Testis (tissue), 3 donors: ENCODE measurements around the gene LYRM4. TPM values are rescaled to one million over a fixed set of nuclear protein-coding genes. Genes with fewer than 3 reads are reported as not detected.

Source experiments
- DNase-seq: peaks from one replicate; pipeline ENCODE4 v3.0.0-alpha.2; 2019
- H3K27ac ChIP-seq, 2 donors: fragments of 200-600 bp; sonication (generic); one replicate each; pipeline ENCODE4 v1.5.1; 2019
- H3K27me3 ChIP-seq: fragments of 200-600 bp; sonication (generic); one replicate; pipeline ENCODE4 v1.5.1; 2019
- H3K36me3 ChIP-seq: fragments of 200-600 bp; sonication (generic); one replicate; pipeline ENCODE4 v1.5.1; 2017; ENCODE audit warnings: low read depth; ENCODE audit errors: missing control alignments
- H3K4me1 ChIP-seq: fragments of 200-600 bp; sonication (generic); one replicate; pipeline ENCODE4 v1.5.1; 2019
- H3K4me3 ChIP-seq, 2 donors: fragments of 200-600 bp; sonication (generic); one replicate each; pipeline ENCODE4 v1.5.1; 2017 to 2019
- H3K9me3 ChIP-seq: fragments of 200-600 bp; sonication (generic); one replicate; pipeline ENCODE4 v1.5.1; 2017
- CTCF ChIP-seq, 3 experiments: fragments of 450-650 bp in 2 of 3; fragments of 200-600 bp in 1 of 3; sonication (generic) in 1 of 3; IDR thresholded peaks; one replicate each; pipeline ENCODE4 v1.5.1; 2016 to 2019; ENCODE audit warnings: antibody characterized with exemption in 3 of 3, mild to moderate bottlenecking in 2 of 3, moderate library complexity in 1 of 3
- POLR2A ChIP-seq: fragments of 450-650 bp; IDR thresholded peaks from one replicate; pipeline ENCODE4 v1.6.1; 2017; ENCODE audit warnings: antibody characterized with exemption, mild to moderate bottlenecking, moderate library complexity
- WGBS, 2 donors: methylation state at CpG; one replicate each; pipeline ENCODE4 v1.1.5; 2018; 5-methylcytosine and 5-hydroxymethylcytosine counted together
- intact Hi-C: fragments of 100-400 bp; cut with DNase I; formaldehyde crosslinking; loops from one replicate; pipeline ENCODE4 v1.15.1; 2023; ENCODE audit warnings: low total_unique reads
- polyA plus RNA-seq: library from polyadenylated mRNA; stranded (reverse); fragments of 350-450 nt; fragmentation: Illumina TruSeq; extraction: RNeasy Lipid Tissue Mini Kit (QIAGEN cat#74804); gene quantifications from one replicate; pipeline ENCODE4 v1.2.3, GENCODE V29; 2014; ENCODE audit warnings: low read depth, low replicate concordance; ENCODE audit not compliant: insufficient read depth
- total RNA-seq, 2 donors: library from RNA; depleted of rRNA; stranded (reverse); fragments of >200 nt; gene quantifications; one replicate each; pipeline ENCODE4 v1.2.3, GENCODE V29; 2016

The LYRM4 gene
- total and polyA plus RNA-seq, 3 donors from 2014 or later = 18.5 to 41.8 (median 23.0) TPM

- no peak for DNase-seq
- no peaks in the 10 kb centered on the region for H3K27me3 ChIP-seq
- no peak overlapping the region for H3K4me3 ChIP-seq
- H3K27ac ChIP-seq = no peak overlapping the region
- intact Hi-C loops = no loop called here
- H3K9me3 ChIP-seq = no peaks in the 10 kb centered on the region
- 81 to 84% methylated on average over 5 of the region's 5 CpGs for WGBS, 2 donors
- H3K36me3 ChIP-seq = no peaks in the 10 kb centered on the region
- no peak for TF ChIP-seq CTCF (IDR thresholded peaks at IDR 0.05)
- TF ChIP-seq POLR2A = no peak
- H3K4me1 ChIP-seq = no peaks in the 10 kb centered on the region
Measured at GRCh38 chr6:5078121-5078669, 182.6 kb downstream of the LYRM4 start.

- WGBS, 2 donors = 90 to 97% methylated on average over 11 of the region's 11 CpGs
- TF ChIP-seq POLR2A (no peak), CTCF (IDR thresholded peaks at IDR 0.05) (no peak)
- no peaks in the 10 kb centered on the region for H3K9me3 ChIP-seq
Measured at GRCh38 chr6:5076931-5077330, 183.8 kb downstream of the LYRM4 start.

DNA sequence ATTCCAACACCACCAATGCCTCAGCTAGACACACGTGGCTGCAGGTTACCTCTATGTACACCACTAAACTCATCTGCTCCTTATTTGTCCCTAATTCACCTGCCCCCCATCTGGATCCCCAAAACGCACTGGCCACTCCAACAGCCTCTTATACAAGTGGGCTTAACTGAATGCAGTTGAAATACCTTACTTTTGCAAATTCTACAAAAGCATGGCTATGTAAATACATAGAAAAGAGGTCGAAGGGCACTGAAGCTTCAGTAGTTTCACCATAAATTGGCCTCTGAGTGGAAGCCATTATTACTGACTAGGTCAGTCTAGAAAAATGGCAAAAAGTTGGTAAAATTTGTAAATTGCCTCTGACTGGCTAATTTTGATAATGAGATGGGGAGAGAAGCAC is 186.8 kb downstream of the LYRM4 start:
- no peaks in the 10 kb centered on the region for H3K4me1 ChIP-seq
- H3K36me3 ChIP-seq = no peaks in the 10 kb centered on the region
- H3K4me3 ChIP-seq = no peak overlapping the region
- DNase-seq = no peak
- intact Hi-C loops = no loop called here
- no peaks in the 10 kb centered on the region for H3K9me3 ChIP-seq
- H3K27ac ChIP-seq = no peak overlapping the region
- WGBS, 2 donors = 89 to 90% methylated on average over 3 of the region's 3 CpGs
- H3K27me3 ChIP-seq = no peaks in the 10 kb centered on the region
- TF ChIP-seq CTCF (IDR thresholded peaks at IDR 0.05) (no peak), POLR2A (no peak)

More at GRCh38 chr6:5076931-5077330, 183.8 kb downstream of the LYRM4 start:
- intact Hi-C loops = no loop called here
- Histone ChIP-seq H3K4me3 (no peak overlapping the region), H3K4me1 (no peaks in the 10 kb centered on the region), H3K27me3 (no peaks in the 10 kb centered on the region), H3K27ac (no peak overlapping the region), H3K36me3 (no peaks in the 10 kb centered on the region)
- DNase-seq = no peak

GRCh38 chr6:5072440-5072839 is 188.3 kb downstream of the LYRM4 start:
- Histone ChIP-seq H3K27me3 (no peaks in the 10 kb centered on the region), H3K36me3 (no peaks in the 10 kb centered on the region), H3K4me3 (no peak overlapping the region), H3K9me3 (no peaks in the 10 kb centered on the region), H3K4me1 (no peaks in the 10 kb centered on the region), H3K27ac (no peak overlapping the region)
- WGBS, 2 donors = 93 to 96% methylated on average over 7 of the region's 7 CpGs
- DNase-seq = no peak
- TF ChIP-seq POLR2A (no peak), CTCF (IDR thresholded peaks at IDR 0.05) (no peak)
- intact Hi-C loops = no loop called here

GRCh38 chr6:5071216-5071615 is 189.5 kb downstream of the LYRM4 start:
- 94 to 97% methylated on average over 2 of the region's 2 CpGs for WGBS, 2 donors
- TF ChIP-seq CTCF (IDR thresholded peaks at IDR 0.05) (no peak), POLR2A (no peak)
- DNase-seq = no peak
- H3K36me3 ChIP-seq = no peaks in the 10 kb centered on the region
- no peak overlapping the region for H3K4me3 ChIP-seq
- intact Hi-C loops = no loop called here
- no peak overlapping the region for H3K27ac ChIP-seq
- no peaks in the 10 kb centered on the region for H3K27me3 ChIP-seq
- H3K4me1 ChIP-seq = no peaks in the 10 kb centered on the region
- no peaks in the 10 kb centered on the region for H3K9me3 ChIP-seq
